Measurements from ENCODE around the gene SPDYC. TPM values are rescaled to one million over a fixed set of nuclear protein-coding genes. Genes with fewer than 3 reads are reported as not detected.

The SPDYC gene
- total and polyA plus RNA-seq, 2 of the 13 experiments (the other 11 are each of a cell fraction or from before 2014, with no cell fraction given): 0.15 to 0.33 TPM

GRCh38 chr11:65134952-65135632 is 34.9 kb upstream of the SPDYC start (continued):
- TF ChIP-seq, protein P1, sequence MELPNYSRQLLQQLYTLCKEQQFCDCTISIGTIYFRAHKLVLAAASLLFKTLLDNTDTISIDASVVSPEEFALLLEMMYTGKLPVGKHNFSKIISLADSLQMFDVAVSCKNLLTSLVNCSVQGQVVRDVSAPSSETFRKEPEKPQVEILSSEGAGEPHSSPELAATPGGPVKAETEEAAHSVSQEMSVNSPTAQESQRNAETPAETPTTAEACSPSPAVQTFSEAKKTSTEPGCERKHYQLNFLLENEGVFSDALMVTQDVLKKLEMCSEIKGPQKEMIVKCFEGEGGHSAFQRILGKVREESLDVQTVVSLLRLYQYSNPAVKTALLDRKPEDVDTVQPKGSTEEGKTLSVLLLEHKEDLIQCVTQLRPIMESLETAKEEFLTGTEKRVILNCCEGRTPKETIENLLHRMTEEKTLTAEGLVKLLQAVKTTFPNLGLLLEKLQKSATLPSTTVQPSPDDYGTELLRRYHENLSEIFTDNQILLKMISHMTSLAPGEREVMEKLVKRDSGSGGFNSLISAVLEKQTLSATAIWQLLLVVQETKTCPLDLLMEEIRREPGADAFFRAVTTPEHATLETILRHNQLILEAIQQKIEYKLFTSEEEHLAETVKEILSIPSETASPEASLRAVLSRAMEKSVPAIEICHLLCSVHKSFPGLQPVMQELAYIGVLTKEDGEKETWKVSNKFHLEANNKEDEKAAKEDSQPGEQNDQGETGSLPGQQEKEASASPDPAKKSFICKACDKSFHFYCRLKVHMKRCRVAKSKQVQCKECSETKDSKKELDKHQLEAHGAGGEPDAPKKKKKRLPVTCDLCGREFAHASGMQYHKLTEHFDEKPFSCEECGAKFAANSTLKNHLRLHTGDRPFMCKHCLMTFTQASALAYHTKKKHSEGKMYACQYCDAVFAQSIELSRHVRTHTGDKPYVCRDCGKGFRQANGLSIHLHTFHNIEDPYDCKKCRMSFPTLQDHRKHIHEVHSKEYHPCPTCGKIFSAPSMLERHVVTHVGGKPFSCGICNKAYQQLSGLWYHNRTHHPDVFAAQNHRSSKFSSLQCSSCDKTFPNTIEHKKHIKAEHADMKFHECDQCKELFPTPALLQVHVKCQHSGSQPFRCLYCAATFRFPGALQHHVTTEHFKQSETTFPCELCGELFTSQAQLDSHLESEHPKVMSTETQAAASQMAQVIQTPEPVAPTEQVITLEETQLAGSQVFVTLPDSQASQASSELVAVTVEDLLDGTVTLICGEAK (IDR thresholded peaks at IDR 0.05): no peak
- TF ChIP-seq, protein P1 (CRISPR knock-in tag; IDR thresholded peaks at IDR 0.05): peak; percentile 38; the same call in 1 of the 2 replicates
- TF ChIP-seq RFX1 (IDR thresholded peaks at IDR 0.05) (peak; percentile 98), TARDBP (CRISPR knock-in tag; IDR thresholded peaks at IDR 0.05) (no peak), SRY (CRISPR knock-in tag; IDR thresholded peaks at IDR 0.05) (0 out of 2 replicates have a peak, but pooled peaks have one; percentile 29), YY1 (IDR thresholded peaks at IDR 0.05; ENCODE audit: insufficient read depth, insufficient replicate concordance, low read depth, low read length) (no peak), ERF (CRISPR knock-in tag; IDR thresholded peaks at IDR 0.05) (no peak; the same call in 1 of the 2 replicates), ZSCAN21 (CRISPR knock-in tag; IDR thresholded peaks at IDR 0.05; ENCODE audit: borderline replicate concordance) (peak; percentile 60; the same call in 1 of the 2 replicates), LCORL (IDR thresholded peaks at IDR 0.05) (no peak), LCORL (CRISPR knock-in tag; IDR thresholded peaks at IDR 0.05) (0 out of 2 replicates have a peak, but pooled peaks have one; percentile 3), DPF2 (CRISPR knock-in tag; IDR thresholded peaks at IDR 0.05; ENCODE audit: borderline replicate concordance, low read depth) (no peak)
- TF ChIP-seq, protein P2, sequence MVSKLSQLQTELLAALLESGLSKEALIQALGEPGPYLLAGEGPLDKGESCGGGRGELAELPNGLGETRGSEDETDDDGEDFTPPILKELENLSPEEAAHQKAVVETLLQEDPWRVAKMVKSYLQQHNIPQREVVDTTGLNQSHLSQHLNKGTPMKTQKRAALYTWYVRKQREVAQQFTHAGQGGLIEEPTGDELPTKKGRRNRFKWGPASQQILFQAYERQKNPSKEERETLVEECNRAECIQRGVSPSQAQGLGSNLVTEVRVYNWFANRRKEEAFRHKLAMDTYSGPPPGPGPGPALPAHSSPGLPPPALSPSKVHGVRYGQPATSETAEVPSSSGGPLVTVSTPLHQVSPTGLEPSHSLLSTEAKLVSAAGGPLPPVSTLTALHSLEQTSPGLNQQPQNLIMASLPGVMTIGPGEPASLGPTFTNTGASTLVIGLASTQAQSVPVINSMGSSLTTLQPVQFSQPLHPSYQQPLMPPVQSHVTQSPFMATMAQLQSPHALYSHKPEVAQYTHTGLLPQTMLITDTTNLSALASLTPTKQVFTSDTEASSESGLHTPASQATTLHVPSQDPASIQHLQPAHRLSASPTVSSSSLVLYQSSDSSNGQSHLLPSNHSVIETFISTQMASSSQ (IDR thresholded peaks at IDR 0.05; ENCODE audit: low read depth): no peak
- TF ChIP-seq, protein P2 (CRISPR knock-in tag; IDR thresholded peaks at IDR 0.05; ENCODE audit: borderline replicate concordance): no peak

Measured in HepG2 (cell line).